ENCODE data around the gene RAB35.

GRCh38 chr12:120109570-120110267 is 6.8 kb downstream of the RAB35 start:
- TF ChIP-seq CTCF (IDR thresholded peaks at IDR 0.05; ENCODE audit: insufficient read depth, low read length, poor library complexity, severe bottlenecking) (no peak), EZH2phosphoT487 (conservative IDR thresholded peaks at IDR 0.05; ENCODE audit: low read length) (no peak)
